Transverse colon (tissue), 3 donors: ENCODE data around the gene KCNN1.

Experiments used
- POLR2A ChIP-seq: fragments of 450-650 bp; IDR thresholded peaks from one replicate; pipeline ENCODE4 v1.6.1; 2016; ENCODE audit warnings: antibody characterized with exemption, mild to moderate bottlenecking, moderate library complexity
- TF ChIP-seq, protein P1 (sequence below), 5 experiments: fragments of 200-600 bp in 3 of 5; fragments of 450-650 bp in 2 of 5; sonication (generic) in 3 of 5; IDR thresholded peaks; 1 replicate in 2 of 5; 2 replicates in 3 of 5; pipeline ENCODE4 v1.5.1; 2016 to 2017; ENCODE audit warnings: antibody characterized with exemption in 5 of 5, inconsistent platforms in 3 of 5, mild to moderate bottlenecking in 2 of 5, moderate library complexity in 1 of 5

DNA sequence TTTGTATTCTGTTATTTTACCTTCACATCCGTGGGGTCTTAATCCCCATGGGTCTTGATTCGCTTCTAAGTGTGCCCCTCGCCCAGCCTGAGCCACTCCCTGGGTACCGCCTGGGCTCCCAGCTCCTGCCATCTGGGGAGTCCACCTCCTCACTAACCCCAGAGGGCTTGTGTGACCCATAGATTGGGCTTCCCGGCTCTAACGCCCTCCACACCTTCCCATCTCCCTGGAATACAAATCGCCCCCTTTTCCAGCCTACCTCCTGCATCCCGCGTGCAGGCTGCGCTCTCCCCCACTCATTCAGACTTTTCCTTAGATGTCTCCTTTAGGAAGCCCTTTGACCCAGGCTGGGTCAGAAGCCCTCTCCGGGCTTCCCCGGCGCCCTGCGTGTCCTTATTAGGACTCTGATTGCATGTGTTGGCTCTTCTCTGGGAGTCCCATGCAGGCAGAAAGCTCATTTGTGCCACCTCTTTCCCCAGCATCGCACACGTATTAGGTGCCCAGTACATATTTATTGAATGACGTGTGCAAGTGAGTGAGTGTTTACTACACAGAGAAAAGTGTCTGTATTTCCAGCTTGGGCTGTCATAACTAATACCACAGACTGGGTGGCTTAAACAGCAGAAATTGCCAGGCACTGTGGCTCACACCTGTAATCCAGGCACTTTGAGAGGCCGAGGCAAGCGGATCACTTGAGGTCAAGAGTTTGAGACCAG is 33.3 kb upstream of the KCNN1 start:
- TF ChIP-seq, protein P1, sequence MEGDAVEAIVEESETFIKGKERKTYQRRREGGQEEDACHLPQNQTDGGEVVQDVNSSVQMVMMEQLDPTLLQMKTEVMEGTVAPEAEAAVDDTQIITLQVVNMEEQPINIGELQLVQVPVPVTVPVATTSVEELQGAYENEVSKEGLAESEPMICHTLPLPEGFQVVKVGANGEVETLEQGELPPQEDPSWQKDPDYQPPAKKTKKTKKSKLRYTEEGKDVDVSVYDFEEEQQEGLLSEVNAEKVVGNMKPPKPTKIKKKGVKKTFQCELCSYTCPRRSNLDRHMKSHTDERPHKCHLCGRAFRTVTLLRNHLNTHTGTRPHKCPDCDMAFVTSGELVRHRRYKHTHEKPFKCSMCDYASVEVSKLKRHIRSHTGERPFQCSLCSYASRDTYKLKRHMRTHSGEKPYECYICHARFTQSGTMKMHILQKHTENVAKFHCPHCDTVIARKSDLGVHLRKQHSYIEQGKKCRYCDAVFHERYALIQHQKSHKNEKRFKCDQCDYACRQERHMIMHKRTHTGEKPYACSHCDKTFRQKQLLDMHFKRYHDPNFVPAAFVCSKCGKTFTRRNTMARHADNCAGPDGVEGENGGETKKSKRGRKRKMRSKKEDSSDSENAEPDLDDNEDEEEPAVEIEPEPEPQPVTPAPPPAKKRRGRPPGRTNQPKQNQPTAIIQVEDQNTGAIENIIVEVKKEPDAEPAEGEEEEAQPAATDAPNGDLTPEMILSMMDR (IDR thresholded peaks at IDR 0.05): no peak
- TF ChIP-seq POLR2A: no peak
